HepG2 (cell line): ENCODE data around the gene ATP5F1A. TPM values are rescaled to one million over a fixed set of nuclear protein-coding genes. Genes with fewer than 3 reads are reported as not detected.

Experiments used
- ELF4 ChIP-seq: sonication (generic); formaldehyde crosslinking; IDR thresholded peaks from 2 replicates; pipeline ENCODE4 v1.5.0; 2020; ENCODE audit warnings: missing genetic modification reagents, mild to moderate bottlenecking, moderate library complexity, borderline replicate concordance
- KLF13 ChIP-seq: sonication (generic); formaldehyde crosslinking; IDR thresholded peaks from 2 replicates; pipeline ENCODE4 v1.4.0; 2020; ENCODE audit warnings: mild to moderate bottlenecking, missing genetic modification reagents
- NFE2L1 ChIP-seq: sonication (generic); formaldehyde crosslinking; IDR thresholded peaks from 2 replicates; pipeline ENCODE4 v1.4.0; 2020; ENCODE audit warnings: missing genetic modification reagents, mild to moderate bottlenecking, borderline replicate concordance
- SATB2 ChIP-seq: sonication (generic); formaldehyde crosslinking; IDR thresholded peaks from 2 replicates; pipeline ENCODE4 v1.5.0; 2020; ENCODE audit warnings: missing genetic modification reagents
- SP1 ChIP-seq, 2 experiments: fragments of 450-650 bp in 1 of 2; sonication (generic) in 1 of 2; formaldehyde crosslinking in 1 of 2; IDR thresholded peaks; 2 replicates each; pipeline versions ENCODE4 v1.4.0 to v1.6.1; 2016 to 2020; ENCODE audit warnings: missing genetic modification reagents in 1 of 2
- YY1 ChIP-seq: IDR thresholded peaks from 2 replicates; pipeline ENCODE4 v1.6.1; 2011; ENCODE audit warnings: low read length, low read depth, moderate library complexity, mild to moderate bottlenecking; ENCODE audit not compliant: insufficient read depth, insufficient replicate concordance
- ZBTB1 ChIP-seq: sonication (generic); formaldehyde crosslinking; IDR thresholded peaks from 2 replicates; pipeline ENCODE4 v1.4.0; 2020; ENCODE audit warnings: missing genetic modification reagents, borderline replicate concordance
- ZNF136 ChIP-seq: sonication (generic); formaldehyde crosslinking; IDR thresholded peaks from 2 replicates; pipeline ENCODE4 v1.8.1; 2022; ENCODE audit warnings: low read depth, mild to moderate bottlenecking, moderate library complexity, missing genetic modification reagents
- polyA plus RNA-seq, 8 experiments: library from polyadenylated mRNA; depleted of rRNA in 3 of 8; stranded (reverse) in 7 of 8; unstranded in 1 of 8; fragments of >200 nt; fragmentation: Illumina TruSeq in 4 of 8; extraction: Trizol in 4 of 8; gene quantifications; 2 replicates each; pipeline versions ENCODE4 v1.2.1 to v1.2.3, GENCODE V29; 2011 to 2016; ENCODE audit warnings: low read depth in 4 of 8, missing spikeins in 1 of 8, mixed read lengths in 1 of 8; ENCODE audit not compliant: insufficient read depth in 1 of 8
- total RNA-seq, 5 experiments: library from RNA; depleted of rRNA; stranded (reverse); fragments of >200 nt; fragmentation: Illumina TruSeq; extraction: Trizol; gene quantifications; 2 replicates each; pipeline ENCODE4 v1.2.3, GENCODE V29; 2016; ENCODE audit warnings: low read depth in 1 of 5
- TF ChIP-seq, protein P1 (sequence below): sonication (generic); formaldehyde crosslinking; IDR thresholded peaks from 2 replicates; pipeline ENCODE4 v1.8.1; 2023; ENCODE audit warnings: mild to moderate bottlenecking, missing genetic modification reagents
- TF ChIP-seq, protein P2 (sequence below): sonication (generic); formaldehyde crosslinking; IDR thresholded peaks from 2 replicates; pipeline ENCODE4 v1.4.0; 2020; ENCODE audit warnings: low read depth, missing genetic modification reagents
- TF ChIP-seq, protein P3 (sequence below): conservative IDR thresholded peaks from 2 replicates; pipeline ENCODE4 v1.6.1; 2018; ENCODE audit warnings: missing genetic modification reagents

Gene ATP5F1A
- total and polyA plus RNA-seq, 2 of the 13 experiments (the other 11 are each of a cell fraction or from before 2014, with no cell fraction given): 459 to 922 TPM

DNA sequence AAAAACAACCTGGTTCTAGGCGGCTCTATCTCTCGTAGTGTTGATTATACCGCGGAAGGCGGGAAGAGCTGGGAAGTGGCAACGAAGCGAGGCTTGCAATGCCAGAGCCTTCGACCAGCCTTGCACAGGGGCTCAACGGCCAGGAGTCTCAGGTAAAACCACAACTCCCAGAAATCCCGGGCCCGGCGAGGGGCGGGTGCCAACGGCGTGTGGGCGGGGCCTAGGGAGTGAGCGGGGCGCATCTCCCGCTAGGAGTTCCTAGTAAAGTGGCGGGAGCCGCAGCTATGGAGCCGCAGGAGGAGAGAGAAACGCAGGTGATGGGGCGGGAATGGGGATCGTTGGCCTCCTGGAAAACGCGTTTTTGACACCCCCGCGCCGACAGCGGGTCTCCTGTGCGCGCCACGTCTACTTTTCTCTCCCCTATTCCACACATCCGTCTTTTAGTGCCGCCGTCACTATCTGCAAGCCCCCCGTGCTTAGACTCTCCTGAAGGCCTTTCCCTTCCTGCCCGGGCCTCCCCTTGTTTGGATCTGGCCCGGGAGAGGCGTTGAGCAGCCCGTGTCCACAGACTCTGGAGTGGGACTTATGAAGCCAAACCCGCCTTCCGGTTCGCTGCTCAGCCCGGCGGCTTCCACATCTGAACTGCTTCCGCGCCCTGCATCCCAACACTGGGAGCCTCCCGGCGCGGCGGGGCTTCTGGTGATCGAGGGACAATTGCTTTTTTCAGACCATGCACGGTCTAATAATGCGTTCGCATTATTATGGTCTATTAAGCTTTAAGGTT lies 6.2 kb upstream of the ATP5F1A start, which contains the start of gene HAUS1 (continued):
- no peak for TF ChIP-seq NFE2L1
- 0 out of 2 replicates have a peak, but pooled peaks have one; percentile 37 for TF ChIP-seq SATB2 (CRISPR knock-in tag)
- TF ChIP-seq, protein P1, sequence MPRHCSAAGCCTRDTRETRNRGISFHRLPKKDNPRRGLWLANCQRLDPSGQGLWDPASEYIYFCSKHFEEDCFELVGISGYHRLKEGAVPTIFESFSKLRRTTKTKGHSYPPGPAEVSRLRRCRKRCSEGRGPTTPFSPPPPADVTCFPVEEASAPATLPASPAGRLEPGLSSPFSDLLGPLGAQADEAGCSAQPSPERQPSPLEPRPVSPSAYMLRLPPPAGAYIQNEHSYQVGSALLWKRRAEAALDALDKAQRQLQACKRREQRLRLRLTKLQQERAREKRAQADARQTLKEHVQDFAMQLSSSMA: 0 out of 2 replicates have a peak, but pooled peaks have one; percentile 50
- TF ChIP-seq ZBTB1 (CRISPR knock-in tag): no peak
- no peak for TF ChIP-seq SP1 (IDR thresholded peaks at IDR 0.05)
- peak; percentile 93 for TF ChIP-seq SP1 (CRISPR knock-in tag; IDR thresholded peaks at IDR 0.05)
- peak; percentile 32; the same call in 1 of the 2 replicates for TF ChIP-seq ELF4 (CRISPR knock-in tag)
- TF ChIP-seq, protein P2, sequence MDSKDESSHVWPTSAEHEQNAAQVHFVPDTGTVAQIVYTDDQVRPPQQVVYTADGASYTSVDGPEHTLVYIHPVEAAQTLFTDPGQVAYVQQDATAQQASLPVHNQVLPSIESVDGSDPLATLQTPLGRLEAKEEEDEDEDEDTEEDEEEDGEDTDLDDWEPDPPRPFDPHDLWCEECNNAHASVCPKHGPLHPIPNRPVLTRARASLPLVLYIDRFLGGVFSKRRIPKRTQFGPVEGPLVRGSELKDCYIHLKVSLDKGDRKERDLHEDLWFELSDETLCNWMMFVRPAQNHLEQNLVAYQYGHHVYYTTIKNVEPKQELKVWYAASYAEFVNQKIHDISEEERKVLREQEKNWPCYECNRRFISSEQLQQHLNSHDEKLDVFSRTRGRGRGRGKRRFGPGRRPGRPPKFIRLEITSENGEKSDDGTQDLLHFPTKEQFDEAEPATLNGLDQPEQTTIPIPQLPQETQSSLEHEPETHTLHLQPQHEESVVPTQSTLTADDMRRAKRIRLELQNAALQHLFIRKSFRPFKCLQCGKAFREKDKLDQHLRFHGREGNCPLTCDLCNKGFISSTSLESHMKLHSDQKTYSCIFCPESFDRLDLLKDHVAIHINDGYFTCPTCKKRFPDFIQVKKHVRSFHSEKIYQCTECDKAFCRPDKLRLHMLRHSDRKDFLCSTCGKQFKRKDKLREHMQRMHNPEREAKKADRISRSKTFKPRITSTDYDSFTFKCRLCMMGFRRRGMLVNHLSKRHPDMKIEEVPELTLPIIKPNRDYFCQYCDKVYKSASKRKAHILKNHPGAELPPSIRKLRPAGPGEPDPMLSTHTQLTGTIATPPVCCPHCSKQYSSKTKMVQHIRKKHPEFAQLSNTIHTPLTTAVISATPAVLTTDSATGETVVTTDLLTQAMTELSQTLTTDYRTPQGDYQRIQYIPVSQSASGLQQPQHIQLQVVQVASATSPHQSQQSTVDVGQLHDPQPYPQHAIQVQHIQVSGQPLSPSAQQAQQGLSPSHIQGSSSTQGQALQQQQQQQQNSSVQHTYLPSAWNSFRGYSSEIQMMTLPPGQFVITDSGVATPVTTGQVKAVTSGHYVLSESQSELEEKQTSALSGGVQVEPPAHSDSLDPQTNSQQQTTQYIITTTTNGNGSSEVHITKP (CRISPR knock-in tag): 0 out of 2 replicates have a peak, but pooled peaks have one; percentile 56
- TF ChIP-seq KLF13: no peak
- TF ChIP-seq, protein P3, sequence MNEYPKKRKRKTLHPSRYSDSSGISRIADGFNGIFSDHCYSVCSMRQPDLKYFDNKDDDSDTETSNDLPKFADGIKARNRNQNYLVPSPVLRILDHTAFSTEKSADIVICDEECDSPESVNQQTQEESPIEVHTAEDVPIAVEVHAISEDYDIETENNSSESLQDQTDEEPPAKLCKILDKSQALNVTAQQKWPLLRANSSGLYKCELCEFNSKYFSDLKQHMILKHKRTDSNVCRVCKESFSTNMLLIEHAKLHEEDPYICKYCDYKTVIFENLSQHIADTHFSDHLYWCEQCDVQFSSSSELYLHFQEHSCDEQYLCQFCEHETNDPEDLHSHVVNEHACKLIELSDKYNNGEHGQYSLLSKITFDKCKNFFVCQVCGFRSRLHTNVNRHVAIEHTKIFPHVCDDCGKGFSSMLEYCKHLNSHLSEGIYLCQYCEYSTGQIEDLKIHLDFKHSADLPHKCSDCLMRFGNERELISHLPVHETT: 0 out of 2 replicates have a peak, but pooled peaks have one; percentile 32
- TF ChIP-seq YY1: peak; percentile 67
- TF ChIP-seq ZNF136 (CRISPR knock-in tag): no peak
